ENCODE results near the gene ELFN1. TPM values are rescaled to one million over a fixed set of nuclear protein-coding genes. Genes with fewer than 3 reads are reported as not detected.

ELFN1 gene
- polyA plus RNA-seq, 1 donor (not counting 4 experiments of a cell fraction or from before 2014, with no cell fraction given): 0.03 TPM

DNA sequence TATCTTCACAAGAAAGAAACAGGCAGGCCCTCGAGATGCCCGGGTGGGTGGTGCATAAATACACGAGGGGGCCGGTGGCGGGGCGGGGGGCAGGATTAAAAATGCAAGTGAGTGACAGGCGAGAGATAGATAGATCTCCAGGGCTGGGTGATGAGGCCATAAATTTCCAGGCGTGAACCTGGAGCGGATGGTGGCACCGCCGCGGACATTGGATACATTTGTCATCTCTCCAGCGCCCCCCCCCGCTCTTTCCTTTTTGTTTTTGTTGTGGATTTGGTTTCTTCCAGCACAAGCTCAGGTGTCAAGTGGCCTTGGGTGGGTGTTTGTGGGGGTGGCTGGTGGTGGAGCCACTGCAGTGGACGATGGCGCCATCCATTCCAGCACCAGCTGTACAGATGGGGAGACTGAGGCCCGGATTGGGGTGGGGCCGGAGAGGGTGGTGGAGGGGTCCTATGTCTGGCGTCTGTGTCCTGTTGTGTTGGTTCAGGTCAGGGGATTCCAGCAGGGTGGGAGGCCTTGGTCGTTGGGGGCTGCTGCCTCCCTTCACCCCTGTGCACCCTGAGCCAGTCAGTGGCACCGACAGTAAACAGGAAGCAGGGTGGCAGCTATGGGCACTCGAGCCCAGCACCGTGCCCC, 2.9 kb downstream of the ELFN1 start:
- peaks cover 2% of the 10 kb centered on the region for H3K4me1 ChIP-seq (ENCODE audit: control insufficient read depth, extremely low read depth, insufficient read depth, low read length)
- no peaks in the 10 kb centered on the region for H3K9me3 ChIP-seq (ENCODE audit: control insufficient read depth, low read depth, low read length)
- H3K9me1 ChIP-seq (ENCODE audit: control insufficient read depth, extremely low read depth, insufficient read depth, low read length): no peaks in the 10 kb centered on the region
- H3K79me2 ChIP-seq (ENCODE audit: control insufficient read depth, insufficient read depth, low read length): no peaks in the 10 kb centered on the region
- dilution Hi-C loops (cut with MboI; ENCODE audit: extremely low pct_ligation_motif_present, low sequenced_read_pairs): no loop called here
- DNase-seq (ENCODE audit: low read depth, low spot score): no peak
- H4K20me1 ChIP-seq (ENCODE audit: control insufficient read depth, extremely low read depth, insufficient read depth, low read length): peaks cover 2% of the 10 kb centered on the region
- FAIRE-seq: no peak
- no peaks in the 10 kb centered on the region for H3K36me3 ChIP-seq (ENCODE audit: control insufficient read depth in 2 of 2, extremely low read depth in 1 of 2, insufficient read depth in 2 of 2, low read length in 2 of 2)
- H3K4me2 ChIP-seq (ENCODE audit: control insufficient read depth, extremely low read depth, insufficient read depth, low read depth, low read length): no peak overlapping the region
- H3K4me3 ChIP-seq (ENCODE audit: control insufficient read depth in 2 of 3, extremely low read depth in 1 of 3, insufficient read depth in 2 of 3, low read depth in 1 of 3, low read length in 3 of 3): no peak overlapping the region
- no peak overlapping the region for H2AFZ ChIP-seq (ENCODE audit: control insufficient read depth, low read length)
- TF ChIP-seq EZH2 (IDR thresholded peaks at IDR 0.05; ENCODE audit: low read length): no peak
- TF ChIP-seq, protein P1, sequence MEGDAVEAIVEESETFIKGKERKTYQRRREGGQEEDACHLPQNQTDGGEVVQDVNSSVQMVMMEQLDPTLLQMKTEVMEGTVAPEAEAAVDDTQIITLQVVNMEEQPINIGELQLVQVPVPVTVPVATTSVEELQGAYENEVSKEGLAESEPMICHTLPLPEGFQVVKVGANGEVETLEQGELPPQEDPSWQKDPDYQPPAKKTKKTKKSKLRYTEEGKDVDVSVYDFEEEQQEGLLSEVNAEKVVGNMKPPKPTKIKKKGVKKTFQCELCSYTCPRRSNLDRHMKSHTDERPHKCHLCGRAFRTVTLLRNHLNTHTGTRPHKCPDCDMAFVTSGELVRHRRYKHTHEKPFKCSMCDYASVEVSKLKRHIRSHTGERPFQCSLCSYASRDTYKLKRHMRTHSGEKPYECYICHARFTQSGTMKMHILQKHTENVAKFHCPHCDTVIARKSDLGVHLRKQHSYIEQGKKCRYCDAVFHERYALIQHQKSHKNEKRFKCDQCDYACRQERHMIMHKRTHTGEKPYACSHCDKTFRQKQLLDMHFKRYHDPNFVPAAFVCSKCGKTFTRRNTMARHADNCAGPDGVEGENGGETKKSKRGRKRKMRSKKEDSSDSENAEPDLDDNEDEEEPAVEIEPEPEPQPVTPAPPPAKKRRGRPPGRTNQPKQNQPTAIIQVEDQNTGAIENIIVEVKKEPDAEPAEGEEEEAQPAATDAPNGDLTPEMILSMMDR (optimal IDR thresholded peaks at IDR 0.05 in 1 of 3, IDR thresholded peaks at IDR 0.05 in 1 of 3, conservative IDR thresholded peaks at IDR 0.05 in 1 of 3; ENCODE audit: extremely low read depth in 1 of 3, insufficient read depth in 2 of 3, low read length in 3 of 3): no peak
- H3K27ac ChIP-seq (ENCODE audit: control insufficient read depth, insufficient read depth, low read length): no peak overlapping the region
- H3K9ac ChIP-seq (ENCODE audit: control insufficient read depth, extremely low read depth, insufficient read depth, low read length): no peak overlapping the region
- peaks cover 52% of the 10 kb centered on the region for H3K27me3 ChIP-seq (ENCODE audit: control insufficient read depth, extremely low read depth, insufficient read depth, low read length)

DNA sequence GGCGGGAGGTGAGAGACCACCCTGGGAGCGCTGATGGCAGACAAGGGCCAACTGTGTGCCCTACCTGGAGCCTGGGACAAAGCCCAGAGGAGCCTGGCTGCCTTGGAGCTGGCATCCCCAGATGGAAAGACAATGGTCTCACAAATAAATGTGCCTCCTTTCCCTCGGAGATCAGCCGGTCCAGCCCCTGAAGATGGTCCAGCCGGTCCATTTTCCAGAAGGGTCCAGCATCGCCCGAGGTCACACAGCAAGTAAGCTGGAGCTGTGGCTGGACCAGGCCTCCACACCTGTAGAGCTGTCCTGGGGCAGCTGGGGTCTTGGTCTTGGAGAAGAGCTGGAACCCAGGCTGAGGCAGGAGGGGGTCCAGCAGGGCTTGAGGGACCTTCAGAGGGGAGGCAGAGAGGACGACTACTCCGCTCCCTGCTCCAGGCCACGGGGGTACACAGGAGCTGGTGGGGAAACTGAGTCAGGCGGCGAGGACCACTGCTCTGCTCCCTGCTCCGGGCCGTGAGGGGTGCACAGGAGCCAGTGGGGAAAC, 3.6 kb downstream of the ELFN1 start:
- Histone ChIP-seq H3K36me3 (ENCODE audit: control insufficient read depth in 2 of 2, extremely low read depth in 1 of 2, insufficient read depth in 2 of 2, low read length in 2 of 2) (no peaks in the 10 kb centered on the region), H3K9me3 (ENCODE audit: control insufficient read depth, low read depth, low read length) (no peaks in the 10 kb centered on the region), H3K9me1 (ENCODE audit: control insufficient read depth, extremely low read depth, insufficient read depth, low read length) (no peaks in the 10 kb centered on the region), H3K4me3 (ENCODE audit: control insufficient read depth in 2 of 3, extremely low read depth in 1 of 3, insufficient read depth in 2 of 3, low read depth in 1 of 3, low read length in 3 of 3) (no peak overlapping the region), H3K79me2 (ENCODE audit: control insufficient read depth, insufficient read depth, low read length) (no peaks in the 10 kb centered on the region), H3K4me1 (ENCODE audit: control insufficient read depth, extremely low read depth, insufficient read depth, low read length) (peaks cover 2% of the 10 kb centered on the region), H3K27me3 (ENCODE audit: control insufficient read depth, extremely low read depth, insufficient read depth, low read length) (peaks cover 46% of the 10 kb centered on the region), H3K4me2 (ENCODE audit: control insufficient read depth, extremely low read depth, insufficient read depth, low read depth, low read length) (no peak overlapping the region), H3K27ac (ENCODE audit: control insufficient read depth, insufficient read depth, low read length) (no peak overlapping the region), H4K20me1 (ENCODE audit: control insufficient read depth, extremely low read depth, insufficient read depth, low read length) (peaks cover 2% of the 10 kb centered on the region), H2AFZ (ENCODE audit: control insufficient read depth, low read length) (no peak overlapping the region), H3K9ac (ENCODE audit: control insufficient read depth, extremely low read depth, insufficient read depth, low read length) (no peak overlapping the region)
- no peak for TF ChIP-seq EZH2 (IDR thresholded peaks at IDR 0.05; ENCODE audit: low read length)
- TF ChIP-seq, protein P1 (optimal IDR thresholded peaks at IDR 0.05 in 1 of 3, IDR thresholded peaks at IDR 0.05 in 1 of 3, conservative IDR thresholded peaks at IDR 0.05 in 1 of 3; ENCODE audit: extremely low read depth in 1 of 3, insufficient read depth in 2 of 3, low read length in 3 of 3): no peak
- dilution Hi-C loops (cut with MboI; ENCODE audit: extremely low pct_ligation_motif_present, low sequenced_read_pairs): no loop called here
- FAIRE-seq (no peak), DNase-seq (ENCODE audit: low read depth, low spot score) (no peak)

All from keratinocyte (primary cell).